ENCODE data around the gene FAM161A. TPM values are rescaled to one million over a fixed set of nuclear protein-coding genes. Genes with fewer than 3 reads are reported as not detected.
"Not testable (repeated sequence)": the region's sequence is repeated elsewhere in the genome, so short reads cannot be mapped to it uniquely, and the experiment has no call there.

Gene FAM161A
- total and polyA plus RNA-seq, 12 donors, result 0.67 to 2.5 (median 1.5) TPM

GRCh38 chr2:61802548-61802947, 51.3 kb downstream of the FAM161A start:
- ATAC-seq (no peak), DNase-seq (no peak)
- Histone ChIP-seq H3K9me3 (no peaks in the 10 kb centered on the region), H3K4me1 (no peaks in the 10 kb centered on the region), H3K36me3 (no peaks in the 10 kb centered on the region), H3K27me3 (peaks cover 0 to 3% (median 0%) of the 10 kb centered on the region in 7 donors), H3K27ac (no peak overlapping the region), H3K4me3 (no peak overlapping the region)
- WGBS, 2 donors, result 82 to 84% methylated on average over 4 of the region's 4 CpGs
- intact Hi-C loops (cut with DNase I), result no loop called here
- TF ChIP-seq CTCF (IDR thresholded peaks at IDR 0.05), result no peak

DNA sequence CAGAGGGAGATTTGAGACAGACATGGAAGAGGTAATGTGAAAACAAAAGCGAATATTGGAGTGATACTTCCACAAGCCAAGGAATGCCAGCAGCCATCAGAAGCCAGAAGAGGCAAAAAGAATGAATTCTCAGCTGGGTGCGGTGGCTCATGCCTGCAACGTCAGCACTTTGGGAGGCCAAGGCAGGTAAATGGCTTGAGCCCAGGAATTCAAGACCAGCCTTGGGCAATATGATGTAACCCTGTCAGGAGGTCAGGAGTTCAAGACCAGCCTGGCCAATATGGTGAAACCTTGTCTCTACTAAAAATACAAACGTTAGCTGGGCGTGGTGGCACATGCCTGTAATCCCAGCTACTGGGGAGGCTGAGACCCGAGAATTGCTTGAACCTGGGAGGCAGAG, 54.8 kb downstream of the FAM161A start:
- Histone ChIP-seq H3K9me3 (no peaks in the 10 kb centered on the region), H3K27ac (no peak overlapping the region), H3K36me3 (no peaks in the 10 kb centered on the region), H3K4me1 (no peaks in the 10 kb centered on the region), H3K4me3 (no peak overlapping the region), H3K27me3 (peaks cover 0 to 2% (median 0%) of the 10 kb centered on the region in 7 donors)
- DNase-seq, result no peak
- WGBS, 2 donors, result 89 to 93% methylated on average over 6 of the region's 6 CpGs
- no peak for ATAC-seq
- no peak for TF ChIP-seq CTCF (IDR thresholded peaks at IDR 0.05)
- intact Hi-C loops (cut with DNase I), result no loop called here

GRCh38 chr2:61797446-61797845, 56.4 kb downstream of the FAM161A start:
- H3K4me1 ChIP-seq; H3K9me3 ChIP-seq; intact Hi-C loops (cut with DNase I); H3K4me3 ChIP-seq; H3K27ac ChIP-seq; H3K36me3 ChIP-seq; H3K27me3 ChIP-seq; ATAC-seq; DNase-seq: not testable (repeated sequence)
- WGBS, 2 donors, result 64 to 69% methylated on average over 4 of the region's 4 CpGs

- intact Hi-C loops (cut with DNase I), result no loop called here
- 77 to 92% methylated on average over 2 of the region's 2 CpGs for WGBS, 2 donors
- peaks cover 0 to 5% (median 0%) of the 10 kb centered on the region in 9 donors for H3K4me1 ChIP-seq
- no peak overlapping the region for H3K27ac ChIP-seq
- H3K36me3 ChIP-seq, result no peaks in the 10 kb centered on the region
- peaks cover 0 to 5% (median 0%) of the 10 kb centered on the region in 7 donors for H3K27me3 ChIP-seq
- no peaks in the 10 kb centered on the region for H3K9me3 ChIP-seq
- TF ChIP-seq CTCF (IDR thresholded peaks at IDR 0.05), result no peak
- H3K4me3 ChIP-seq, result no peak overlapping the region
- ATAC-seq, result no peak
- no peak for DNase-seq
Measured at GRCh38 chr2:61795408-61795807, 58.5 kb downstream of the FAM161A start.

- Histone ChIP-seq H3K27me3 (peaks cover 0 to 5% (median 0%) of the 10 kb centered on the region in 7 donors), H3K36me3 (no peaks in the 10 kb centered on the region), H3K27ac (no peak overlapping the region), H3K4me3 (peak overlapping the region in 2 of 10 donors; percentile 10 to 26), H3K9me3 (no peaks in the 10 kb centered on the region), H3K4me1 (peaks cover 0 to 5% (median 0%) of the 10 kb centered on the region in 9 donors)
- peak; percentile 40 to 49 for DNase-seq
- 10% methylated on average over 20 of the region's 20 CpGs for WGBS, 2 donors
- intact Hi-C loops (cut with DNase I), result no loop called here
- ATAC-seq, result peak; percentile 47 to 85 (median 70)
- peak; percentile 32 to 69 (median 60) for TF ChIP-seq CTCF (IDR thresholded peaks at IDR 0.05)
Measured at GRCh38 chr2:61793389-61793836, 60.4 kb downstream of the FAM161A start.

Measured in heart right ventricle (tissue), 16 donors.